HepG2 (cell line): ENCODE results near the gene DEPDC5. TPM values are rescaled to one million over a fixed set of nuclear protein-coding genes. Genes with fewer than 3 reads are reported as not detected.
A peak's percentile ranks its signal among the peaks of the same experiment; 100 is the strongest.

ENCODE experiments used
- CEBPB ChIP-seq: IDR thresholded peaks from 2 replicates; pipeline ENCODE4 v1.6.1; 2011; ENCODE audit warnings: low read depth, low read length, improper control_type of control experiment, borderline replicate concordance
- E2F1 ChIP-seq: sonication (generic); formaldehyde crosslinking; IDR thresholded peaks from 2 replicates; pipeline ENCODE4 v1.5.0; 2020; ENCODE audit warnings: missing genetic modification reagents
- FOXK1 ChIP-seq: sonication (generic); formaldehyde crosslinking; IDR thresholded peaks from 2 replicates; pipeline ENCODE4 v1.4.0; 2020; ENCODE audit warnings: low read depth, missing genetic modification reagents, borderline replicate concordance
- MAF1 ChIP-seq: sonication (generic); formaldehyde crosslinking; IDR thresholded peaks from 2 replicates; pipeline ENCODE4 v1.5.0; 2020; ENCODE audit warnings: missing genetic modification reagents, borderline replicate concordance
- MZF1 ChIP-seq: sonication (generic); formaldehyde crosslinking; IDR thresholded peaks from 2 replicates; pipeline ENCODE4 v1.8.1; 2023; ENCODE audit warnings: mild to moderate bottlenecking, missing genetic modification reagents, borderline replicate concordance
- NR2F1 ChIP-seq, 2 experiments: fragments of 450-650 bp in 1 of 2; formaldehyde crosslinking in 1 of 2; IDR thresholded peaks; 2 replicates each; pipeline versions ENCODE4 v1.5.0 to v1.6.1; 2016 to 2020; ENCODE audit warnings: mild to moderate bottlenecking in 1 of 2, missing compliant biosample characterization in 1 of 2, missing genetic modification reagents in 1 of 2, moderate library complexity in 1 of 2
- PBX2 ChIP-seq: IDR thresholded peaks from 2 replicates; pipeline ENCODE4 v1.6.1; 2016; ENCODE audit warnings: control low read depth
- PRDM10 ChIP-seq: sonication (generic); formaldehyde crosslinking; IDR thresholded peaks from 2 replicates; pipeline ENCODE4 v1.4.0; 2020; ENCODE audit warnings: low read depth, missing genetic modification reagents
- RFX5 ChIP-seq: IDR thresholded peaks from 2 replicates; pipeline ENCODE4 v1.6.1; 2011; ENCODE audit warnings: low read depth, low read length, improper control_type of control experiment
- SSRP1 ChIP-seq: IDR thresholded peaks from 2 replicates; pipeline ENCODE4 v1.6.1; 2016; ENCODE audit warnings: control low read depth
- SYNCRIP ChIP-seq: fragments of 200-400 bp; formaldehyde crosslinking; IDR thresholded peaks from 2 replicates; pipeline ENCODE4 v1.6.1; 2018; ENCODE audit warnings: mild to moderate bottlenecking, low read depth, low read length; ENCODE audit not compliant: insufficient read depth
- ZBTB43 ChIP-seq: sonication (generic); formaldehyde crosslinking; conservative IDR thresholded peaks from 2 replicates; pipeline ENCODE4 v1.4.0; 2020; ENCODE audit warnings: missing genetic modification reagents
- ZNF12 ChIP-seq: sonication (generic); formaldehyde crosslinking; IDR thresholded peaks from 2 replicates; pipeline ENCODE4 v1.5.0; 2020; ENCODE audit warnings: missing genetic modification reagents
- ZNF331 ChIP-seq: sonication (generic); formaldehyde crosslinking; IDR thresholded peaks from 2 replicates; pipeline ENCODE4 v1.4.0; 2020; ENCODE audit warnings: missing genetic modification reagents
- ZNF333 ChIP-seq: sonication (generic); formaldehyde crosslinking; IDR thresholded peaks from 2 replicates; pipeline ENCODE4 v1.4.0; 2020; ENCODE audit warnings: mild to moderate bottlenecking, missing genetic modification reagents, borderline replicate concordance
- ZNF460 ChIP-seq: sonication (generic); formaldehyde crosslinking; IDR thresholded peaks from 2 replicates; pipeline ENCODE4 v1.5.1; 2020; ENCODE audit warnings: missing genetic modification reagents, mild to moderate bottlenecking, borderline replicate concordance
- ZNF510 ChIP-seq: sonication (generic); formaldehyde crosslinking; IDR thresholded peaks from 2 replicates; pipeline ENCODE4 v1.4.0; 2020; ENCODE audit warnings: low read depth, mild to moderate bottlenecking, missing genetic modification reagents
- ZNF710 ChIP-seq: sonication (generic); formaldehyde crosslinking; IDR thresholded peaks from 2 replicates; pipeline ENCODE4 v1.5.0; 2020; ENCODE audit warnings: mild to moderate bottlenecking, missing genetic modification reagents, borderline replicate concordance
- ZNF816 ChIP-seq: sonication (generic); formaldehyde crosslinking; IDR thresholded peaks from 2 replicates; pipeline ENCODE4 v1.8.0; 2022; ENCODE audit warnings: missing genetic modification reagents, mild to moderate bottlenecking, borderline replicate concordance
- polyA plus RNA-seq, 8 experiments: library from polyadenylated mRNA; depleted of rRNA in 3 of 8; stranded (reverse) in 7 of 8; unstranded in 1 of 8; fragments of >200 nt; fragmentation: Illumina TruSeq in 4 of 8; extraction: Trizol in 4 of 8; gene quantifications; 2 replicates each; pipeline versions ENCODE4 v1.2.1 to v1.2.3, GENCODE V29; 2011 to 2016; ENCODE audit warnings: low read depth in 4 of 8, missing spikeins in 1 of 8, mixed read lengths in 1 of 8; ENCODE audit not compliant: insufficient read depth in 1 of 8
- total RNA-seq, 5 experiments: library from RNA; depleted of rRNA; stranded (reverse); fragments of >200 nt; fragmentation: Illumina TruSeq; extraction: Trizol; gene quantifications; 2 replicates each; pipeline ENCODE4 v1.2.3, GENCODE V29; 2016; ENCODE audit warnings: low read depth in 1 of 5

DEPDC5 gene
- total and polyA plus RNA-seq, 2 of the 13 experiments (the other 11 are each of a cell fraction or from before 2014, with no cell fraction given) = 9.8 to 12.4 TPM

GRCh38 chr22:31753005-31753633, 700 bp upstream of the DEPDC5 start (continued):
- TF ChIP-seq RFX5 (0 out of 2 replicates have a peak, but pooled peaks have one; percentile 5), PRDM10 (CRISPR knock-in tag) (no peak), CEBPB (peak; percentile 14; the same call in 1 of the 2 replicates), ZNF460 (CRISPR knock-in tag) (no peak), ZNF333 (no peak), ZBTB43 (0 out of 2 replicates have a peak, but pooled peaks have one; percentile 11), ZNF710 (no peak), SSRP1 (CRISPR knock-in tag) (no peak), ZNF12 (CRISPR knock-in tag) (peak; percentile 12; the same call in 1 of the 2 replicates), ZNF331 (CRISPR knock-in tag) (peak; percentile 76; the same call in 1 of the 2 replicates), MAF1 (no peak), PBX2 (no peak), ZNF510 (CRISPR knock-in tag) (0 out of 2 replicates have a peak, but pooled peaks have one; percentile 21), FOXK1 (0 out of 2 replicates have a peak, but pooled peaks have one; percentile 10), ZNF816 (CRISPR knock-in tag) (0 out of 2 replicates have a peak, but pooled peaks have one; percentile 14), E2F1 (CRISPR knock-in tag) (peak; percentile 8; the same call in 1 of the 2 replicates), SYNCRIP (no peak), NR2F1 (CRISPR knock-in tag; IDR thresholded peaks at IDR 0.05) (0 out of 4 replicates have a peak, but pooled peaks of 1 of the 2 experiments have one; percentile 5), MZF1 (CRISPR knock-in tag) (no peak)
